Measurements from ENCODE around the gene PRKAB1. TPM values are rescaled to one million over a fixed set of nuclear protein-coding genes. Genes with fewer than 3 reads are reported as not detected.

The PRKAB1 gene
- polyA plus RNA-seq, 2 of the 4 experiments (the other 2 are of a cell fraction) = 19.0 to 49.2 TPM

DNA sequence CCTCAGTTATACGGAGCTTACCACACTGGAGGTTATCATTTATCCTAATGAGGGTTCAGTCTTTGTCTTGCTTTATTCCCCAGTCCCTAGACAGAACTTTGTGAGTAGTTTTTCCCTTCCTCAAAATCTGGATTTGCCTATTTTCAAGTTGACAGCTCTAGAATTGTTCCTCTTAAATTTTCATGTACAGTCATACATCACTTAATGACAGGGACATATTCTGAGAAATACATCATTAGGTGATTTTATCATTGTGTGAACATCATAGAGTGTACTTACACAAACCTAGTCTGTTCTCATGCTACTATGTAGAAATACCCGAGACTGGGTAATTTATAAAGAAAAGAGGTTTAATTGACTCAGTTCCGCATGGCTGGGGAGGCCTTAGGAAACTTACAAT lies 3.1 kb downstream of the PRKAB1 start:
- H3K27ac ChIP-seq = no peak overlapping the region
- H3K4me1 ChIP-seq = peaks cover 20% of the 10 kb centered on the region
- no peak for TF ChIP-seq MYC (IDR thresholded peaks at IDR 0.05; ENCODE audit: borderline replicate concordance, low read length)
- ChIA-PET CTCF (interaction anchor here (1.4 kb wide), 1 partner anchor 13 kb away, joined by 3 read pairs; no protein-coding TSS in a partner anchor), POLR2A (no interaction called here)
- WGBS (ENCODE audit: missing lambda C conversion rate) = 96% methylated on average over 3 of the region's 3 CpGs
- H3K4me2 ChIP-seq = no peak overlapping the region
- no peak for FAIRE-seq
- no peaks in the 10 kb centered on the region for H3K9me3 ChIP-seq
- no peak overlapping the region for H3K4me3 ChIP-seq
- no peak for DNase-seq (ENCODE audit: low read depth in 1 of 2, low spot score in 1 of 2)
- no peak for ATAC-seq

DNA sequence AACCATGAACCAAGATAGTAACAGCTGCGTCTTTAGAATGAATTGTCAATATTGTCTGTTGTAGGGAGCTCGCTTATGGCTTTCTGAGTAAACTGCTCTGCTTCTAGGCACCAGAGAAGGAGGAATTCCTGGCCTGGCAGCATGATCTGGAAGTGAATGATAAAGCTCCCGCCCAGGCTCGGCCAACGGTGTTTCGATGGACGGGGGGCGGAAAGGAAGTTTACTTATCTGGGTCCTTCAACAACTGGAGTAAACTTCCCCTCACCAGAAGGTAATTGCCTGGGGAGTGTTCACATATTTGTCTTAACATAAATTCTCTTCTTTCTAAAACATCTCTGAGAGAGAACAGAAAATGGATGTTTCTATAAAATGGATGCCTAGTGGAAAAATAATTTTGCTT lies 4.3 kb downstream of the PRKAB1 start:
- H3K4me3 ChIP-seq = no peak overlapping the region
- TF ChIP-seq, protein P1, sequence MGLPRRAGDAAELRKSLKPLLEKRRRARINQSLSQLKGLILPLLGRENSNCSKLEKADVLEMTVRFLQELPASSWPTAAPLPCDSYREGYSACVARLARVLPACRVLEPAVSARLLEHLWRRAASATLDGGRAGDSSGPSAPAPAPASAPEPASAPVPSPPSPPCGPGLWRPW (IDR thresholded peaks at IDR 0.05) = no peak
- TF ChIP-seq HOXB13 (CRISPR knock-in tag; IDR thresholded peaks at IDR 0.05; ENCODE audit: low read depth) (no peak), ZSCAN20 (CRISPR knock-in tag; IDR thresholded peaks at IDR 0.05) (no peak), HOXB5 (CRISPR knock-in tag; IDR thresholded peaks at IDR 0.05) (no peak), PHF8 (IDR thresholded peaks at IDR 0.05; ENCODE audit: borderline replicate concordance, low read depth) (no peak), RARB (CRISPR knock-in tag; IDR thresholded peaks at IDR 0.05) (no peak), EP300 (IDR thresholded peaks at IDR 0.05) (no peak), MAZ (IDR thresholded peaks at IDR 0.05; ENCODE audit: borderline replicate concordance, low read depth, low read length) (no peak)
- TF ChIP-seq, protein P2, sequence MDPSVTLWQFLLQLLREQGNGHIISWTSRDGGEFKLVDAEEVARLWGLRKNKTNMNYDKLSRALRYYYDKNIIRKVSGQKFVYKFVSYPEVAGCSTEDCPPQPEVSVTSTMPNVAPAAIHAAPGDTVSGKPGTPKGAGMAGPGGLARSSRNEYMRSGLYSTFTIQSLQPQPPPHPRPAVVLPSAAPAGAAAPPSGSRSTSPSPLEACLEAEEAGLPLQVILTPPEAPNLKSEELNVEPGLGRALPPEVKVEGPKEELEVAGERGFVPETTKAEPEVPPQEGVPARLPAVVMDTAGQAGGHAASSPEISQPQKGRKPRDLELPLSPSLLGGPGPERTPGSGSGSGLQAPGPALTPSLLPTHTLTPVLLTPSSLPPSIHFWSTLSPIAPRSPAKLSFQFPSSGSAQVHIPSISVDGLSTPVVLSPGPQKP (IDR thresholded peaks at IDR 0.05; ENCODE audit: low read depth, low read length) = no peak
- H3K9me3 ChIP-seq = no peaks in the 10 kb centered on the region
- ChIA-PET CTCF (interaction anchor here (0.8 kb wide), 1 partner anchor 23 kb away, joined by 3 read pairs; no protein-coding TSS in a partner anchor), POLR2A (no interaction called here)
- DNase-seq (ENCODE audit: low read depth in 1 of 2, low spot score in 1 of 2) (no peak), FAIRE-seq (no peak), ATAC-seq (no peak)
- H3K4me1 ChIP-seq = peaks cover 16% of the 10 kb centered on the region
- H3K27ac ChIP-seq = no peak overlapping the region
- 94% methylated on average over 8 of the region's 8 CpGs for WGBS (ENCODE audit: missing lambda C conversion rate)
- H3K4me2 ChIP-seq = no peak overlapping the region

DNA sequence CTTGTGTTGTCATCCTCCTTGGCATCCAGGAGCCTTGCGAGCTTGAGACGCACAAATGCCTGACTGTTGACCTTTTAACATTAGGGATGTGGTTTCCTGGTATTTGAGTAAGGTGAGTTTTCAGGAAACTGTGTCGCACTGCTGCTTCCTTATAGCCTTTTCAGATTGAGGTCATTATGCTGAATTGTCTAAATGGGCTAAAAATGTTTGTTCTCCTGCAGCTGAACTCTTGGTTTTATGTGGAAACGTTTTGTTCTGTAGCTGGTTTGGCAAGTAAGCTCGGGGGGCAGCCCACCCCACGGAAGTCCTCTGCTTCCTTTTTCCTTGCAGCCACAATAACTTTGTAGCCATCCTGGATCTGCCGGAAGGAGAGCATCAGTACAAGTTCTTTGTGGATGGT lies 5.7 kb downstream of the PRKAB1 start:
- DNase-seq (ENCODE audit: low read depth in 1 of 2, low spot score in 1 of 2) (no peak), ATAC-seq (no peak), FAIRE-seq (no peak)
- WGBS (ENCODE audit: missing lambda C conversion rate) = 81% methylated on average over 7 of the region's 7 CpGs
- CTCF ChIA-PET = interaction anchor here (0.6 to 1.5 kb wide), 3 partner anchors 10 to 282 kb away, joined by 3 to 4 read pairs (median 3); no protein-coding TSS in a partner anchor
- H3K9me3 ChIP-seq = no peaks in the 10 kb centered on the region
- peaks cover 14% of the 10 kb centered on the region for H3K4me1 ChIP-seq
- no peak overlapping the region for H3K27ac ChIP-seq
- no peak overlapping the region for H3K4me3 ChIP-seq
- POLR2A ChIA-PET = no interaction called here
- TF ChIP-seq FOXS1 (CRISPR knock-in tag; IDR thresholded peaks at IDR 0.05) (no peak), FOSB (CRISPR knock-in tag; IDR thresholded peaks at IDR 0.05) (no peak), RAD21 (conservative IDR thresholded peaks at IDR 0.05 in 1 of 2, IDR thresholded peaks at IDR 0.05 in 1 of 2) (no peak), JUN (IDR thresholded peaks at IDR 0.05) (no peak), KDM1A (IDR thresholded peaks at IDR 0.05; ENCODE audit: low read depth) (no peak), CBX2 (IDR thresholded peaks at IDR 0.05; ENCODE audit: borderline replicate concordance, low read depth) (no peak), CEBPB (IDR thresholded peaks at IDR 0.05) (no peak), HDAC2 (IDR thresholded peaks at IDR 0.05) (no peak), EP300 (IDR thresholded peaks at IDR 0.05) (no peak), CBX8 (IDR thresholded peaks at IDR 0.05) (no peak), PHF8 (IDR thresholded peaks at IDR 0.05; ENCODE audit: borderline replicate concordance, low read depth) (no peak), MAFK (IDR thresholded peaks at IDR 0.05; ENCODE audit: partially characterized antibody) (no peak), ZC3H11A (IDR thresholded peaks at IDR 0.05) (no peak)
- TF ChIP-seq, protein P3, sequence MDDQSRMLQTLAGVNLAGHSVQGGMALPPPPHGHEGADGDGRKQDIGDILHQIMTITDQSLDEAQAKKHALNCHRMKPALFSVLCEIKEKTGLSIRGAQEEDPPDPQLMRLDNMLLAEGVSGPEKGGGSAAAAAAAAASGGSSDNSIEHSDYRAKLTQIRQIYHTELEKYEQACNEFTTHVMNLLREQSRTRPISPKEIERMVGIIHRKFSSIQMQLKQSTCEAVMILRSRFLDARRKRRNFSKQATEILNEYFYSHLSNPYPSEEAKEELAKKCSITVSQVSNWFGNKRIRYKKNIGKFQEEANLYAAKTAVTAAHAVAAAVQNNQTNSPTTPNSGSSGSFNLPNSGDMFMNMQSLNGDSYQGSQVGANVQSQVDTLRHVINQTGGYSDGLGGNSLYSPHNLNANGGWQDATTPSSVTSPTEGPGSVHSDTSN (IDR thresholded peaks at IDR 0.05) = no peak
- TF ChIP-seq, protein P4, sequence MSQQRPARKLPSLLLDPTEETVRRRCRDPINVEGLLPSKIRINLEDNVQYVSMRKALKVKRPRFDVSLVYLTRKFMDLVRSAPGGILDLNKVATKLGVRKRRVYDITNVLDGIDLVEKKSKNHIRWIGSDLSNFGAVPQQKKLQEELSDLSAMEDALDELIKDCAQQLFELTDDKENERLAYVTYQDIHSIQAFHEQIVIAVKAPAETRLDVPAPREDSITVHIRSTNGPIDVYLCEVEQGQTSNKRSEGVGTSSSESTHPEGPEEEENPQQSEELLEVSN (IDR thresholded peaks at IDR 0.05; ENCODE audit: borderline replicate concordance, low read depth) = no peak
- no peak overlapping the region for H3K4me2 ChIP-seq

All from A549 (cell line).